ENCODE measurements around the gene SURF2.

Gene SURF2

GRCh38 chr9:133367778-133368177 is 11.4 kb downstream of the SURF2 start:
- H3K9me3 ChIP-seq, result no peaks in the 10 kb centered on the region
- peaks cover 37 to 59% (median 55%) of the 10 kb centered on the region in 3 donors for H3K36me3 ChIP-seq
- intact Hi-C loops (cut with DNase I; ENCODE audit: low total_unique reads), result no loop called here
- H3K27me3 ChIP-seq, result no peaks in the 10 kb centered on the region
- H3K27ac ChIP-seq, result no peak overlapping the region
- no peak overlapping the region for H3K4me3 ChIP-seq
- TF ChIP-seq CTCF (IDR thresholded peaks at IDR 0.05), result no peak
- H3K4me1 ChIP-seq, result peaks cover 0 to 56% (median 48%) of the 10 kb centered on the region in 4 donors
- DNase-seq, result no peak

DNA sequence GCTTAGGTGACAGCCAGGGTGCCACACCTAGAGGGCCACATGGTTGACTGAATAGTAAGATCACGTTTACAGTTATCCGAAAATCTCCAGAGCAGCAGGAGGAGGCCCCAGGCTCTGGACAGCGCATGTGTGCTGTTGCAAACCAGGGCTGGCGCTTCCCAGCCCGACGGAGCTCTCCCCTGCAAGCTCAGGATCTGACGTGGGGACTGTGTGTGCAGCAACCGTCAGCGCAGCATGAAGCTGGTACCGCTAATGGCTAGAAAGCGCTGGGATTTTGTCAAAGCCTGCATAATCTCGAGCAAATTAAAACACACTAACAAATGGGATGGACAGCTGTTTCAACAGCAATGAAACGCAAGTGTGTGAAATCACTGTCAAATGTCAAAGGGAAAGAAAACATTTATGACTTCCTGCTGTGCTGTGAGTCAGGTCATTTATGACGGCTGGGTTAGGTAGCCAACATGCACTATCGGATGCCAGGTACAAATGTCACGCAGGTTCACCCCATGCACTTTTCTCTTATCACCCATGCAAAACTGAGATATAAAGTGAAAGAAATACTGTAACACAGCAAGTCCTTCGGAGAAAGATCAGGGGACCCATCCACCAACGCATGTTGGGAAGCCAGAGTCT is 12.0 kb downstream of the SURF2 start:
- peaks cover 0 to 62% (median 51%) of the 10 kb centered on the region in 4 donors for H3K4me1 ChIP-seq
- no peak for TF ChIP-seq CTCF (IDR thresholded peaks at IDR 0.05)
- intact Hi-C loops (cut with DNase I; ENCODE audit: low total_unique reads), result no loop called here
- peaks cover 34 to 59% (median 53%) of the 10 kb centered on the region in 3 donors for H3K36me3 ChIP-seq
- H3K9me3 ChIP-seq, result no peaks in the 10 kb centered on the region
- H3K27me3 ChIP-seq, result no peaks in the 10 kb centered on the region
- DNase-seq, result no peak
- no peak overlapping the region for H3K27ac ChIP-seq
- H3K4me3 ChIP-seq, result no peak overlapping the region

DNA sequence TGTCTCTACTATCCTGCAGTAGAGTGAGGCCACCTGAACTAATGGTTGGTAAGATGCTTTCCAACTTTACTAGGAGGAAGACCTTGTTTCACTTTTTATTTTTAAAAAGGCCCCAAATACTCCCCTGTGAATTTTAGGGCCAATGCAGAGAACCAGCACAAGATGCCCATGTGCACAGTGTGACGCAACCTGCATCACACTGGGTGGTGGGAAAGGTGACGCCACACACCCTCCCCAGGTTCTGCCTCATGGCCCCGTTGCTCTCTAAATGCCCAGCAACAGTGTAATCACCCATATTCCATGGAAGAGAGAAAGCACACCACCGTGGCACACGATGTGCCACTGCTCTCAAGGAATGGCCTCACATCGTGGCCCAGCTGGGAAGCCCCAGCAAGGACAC is 13.1 kb downstream of the SURF2 start:
- peaks cover 0 to 72% (median 59%) of the 10 kb centered on the region in 4 donors for H3K4me1 ChIP-seq
- no peaks in the 10 kb centered on the region for H3K27me3 ChIP-seq
- H3K4me3 ChIP-seq, result no peak overlapping the region
- DNase-seq, result no peak
- H3K36me3 ChIP-seq, result peaks cover 24 to 49% (median 45%) of the 10 kb centered on the region in 3 donors
- no peaks in the 10 kb centered on the region for H3K9me3 ChIP-seq
- TF ChIP-seq CTCF (IDR thresholded peaks at IDR 0.05), result no peak
- intact Hi-C loops (cut with DNase I; ENCODE audit: low total_unique reads), result no loop called here
- no peak overlapping the region for H3K27ac ChIP-seq

DNA sequence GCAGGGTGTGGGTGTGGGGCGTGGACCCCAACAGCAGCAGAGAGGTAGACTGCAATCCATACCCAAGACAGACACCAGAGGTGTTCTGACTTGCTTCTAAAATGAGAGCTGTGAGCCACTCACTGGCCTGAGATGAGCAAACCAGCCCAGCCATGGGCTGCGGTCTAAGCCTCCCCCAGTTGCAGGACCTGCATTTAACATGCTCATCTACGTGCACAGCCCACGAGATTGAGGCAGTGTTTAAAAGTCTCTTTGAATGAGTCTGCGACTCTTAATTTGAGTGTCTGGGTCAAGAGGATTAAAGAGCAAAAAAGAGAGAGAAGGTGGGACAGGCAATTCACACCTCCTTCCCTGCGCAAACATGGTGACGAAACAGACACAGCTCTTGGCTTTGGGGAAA is 13.6 kb downstream of the SURF2 start:
- Histone ChIP-seq H3K4me1 (peaks cover 0 to 77% (median 63%) of the 10 kb centered on the region in 4 donors), H3K27ac (no peak overlapping the region)

DNA sequence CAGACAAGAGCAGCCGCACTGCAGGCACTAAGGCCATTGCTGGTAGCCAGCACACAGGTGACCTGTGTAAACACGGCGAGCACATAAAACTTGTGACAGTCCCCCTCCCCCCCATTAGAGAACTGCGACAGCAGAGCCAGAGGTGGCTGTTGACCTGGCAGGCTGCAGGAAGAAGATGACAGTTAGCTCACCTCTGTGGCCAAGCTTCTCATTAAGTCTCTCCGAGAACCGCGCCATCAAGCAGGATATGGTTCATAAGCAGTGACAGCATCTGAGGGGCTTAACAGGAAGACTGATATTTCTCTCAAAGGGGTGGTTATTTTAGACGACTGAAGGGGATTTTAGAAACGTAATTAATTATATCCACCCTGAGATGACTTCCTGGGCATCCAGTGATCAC is 14.3 kb downstream of the SURF2 start:
- H3K4me3 ChIP-seq, result no peak overlapping the region
- intact Hi-C loops (cut with DNase I; ENCODE audit: low total_unique reads), result no loop called here
- H3K4me1 ChIP-seq, result peaks cover 0 to 77% (median 64%) of the 10 kb centered on the region in 4 donors
- no peaks in the 10 kb centered on the region for H3K27me3 ChIP-seq
- H3K36me3 ChIP-seq, result peaks cover 14 to 36% (median 32%) of the 10 kb centered on the region in 3 donors
- H3K27ac ChIP-seq, result no peak overlapping the region
- H3K9me3 ChIP-seq, result no peaks in the 10 kb centered on the region
- DNase-seq, result no peak
- TF ChIP-seq CTCF (IDR thresholded peaks at IDR 0.05), result no peak

More for the DNA sequence above, 13.6 kb downstream of the SURF2 start:
- Histone ChIP-seq H3K4me3 (no peak overlapping the region), H3K36me3 (peaks cover 19 to 44% (median 40%) of the 10 kb centered on the region in 3 donors), H3K27me3 (no peaks in the 10 kb centered on the region), H3K9me3 (no peaks in the 10 kb centered on the region)
- intact Hi-C loops (cut with DNase I; ENCODE audit: low total_unique reads), result no loop called here
- no peak for TF ChIP-seq CTCF (IDR thresholded peaks at IDR 0.05)
- no peak for DNase-seq

Data from tibial artery (tissue), 4 donors.